ENCODE measurements around the gene ADI1.
A peak's percentile ranks its signal among the peaks of the same experiment; 100 is the strongest.
"Not testable (repeated sequence)": the region's sequence is repeated elsewhere in the genome, so short reads cannot be mapped to it uniquely, and the experiment has no call there.

ADI1 gene

DNA sequence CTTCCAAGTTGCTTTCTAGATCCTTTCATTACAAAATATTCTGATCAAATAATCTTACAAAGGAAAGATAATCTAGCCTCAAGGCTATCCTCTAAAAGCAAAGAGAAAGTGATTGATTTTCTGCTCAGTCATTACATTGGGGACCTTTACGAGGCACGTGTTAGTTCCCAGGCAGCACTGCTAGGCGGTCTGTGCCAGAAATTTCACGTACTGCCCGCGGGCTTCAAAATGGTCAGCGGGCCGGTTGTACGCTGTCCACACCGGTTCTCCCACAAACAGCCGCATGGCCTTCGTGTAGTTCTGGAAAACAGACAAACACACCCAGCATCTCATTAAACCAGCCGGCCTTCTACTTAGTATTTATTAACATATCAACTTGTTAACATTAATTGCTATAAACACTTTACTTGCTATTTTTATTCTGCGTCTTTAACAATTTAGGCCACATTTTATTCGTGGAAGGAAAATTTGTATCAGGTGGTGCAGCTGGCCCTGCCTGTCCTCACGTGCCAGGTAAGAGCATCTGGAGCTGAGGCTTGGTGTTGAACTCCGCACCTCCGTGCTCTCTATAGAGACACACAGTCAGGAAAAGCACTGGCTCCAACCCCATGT is 20.4 kb downstream of the ADI1 start:
- no peak for DNase-seq (ENCODE audit: low read depth in 1 of 2, low spot score in 1 of 2)
- Histone ChIP-seq H3K4me3 (replicated peaks; ENCODE audit: insufficient read depth, low read length) (no peak overlapping the region), H3K27me3 (ENCODE audit: insufficient read depth, poor library complexity, severe bottlenecking) (no peaks in the 10 kb centered on the region), H3K27ac (replicated peaks) (no peak overlapping the region)
- no peak for TF ChIP-seq GABPA (IDR thresholded peaks at IDR 0.05; ENCODE audit: low read depth)
- no peak for TF ChIP-seq SPI1 (IDR thresholded peaks at IDR 0.05; ENCODE audit: borderline replicate concordance, low read depth)
- TF ChIP-seq, protein P1, sequence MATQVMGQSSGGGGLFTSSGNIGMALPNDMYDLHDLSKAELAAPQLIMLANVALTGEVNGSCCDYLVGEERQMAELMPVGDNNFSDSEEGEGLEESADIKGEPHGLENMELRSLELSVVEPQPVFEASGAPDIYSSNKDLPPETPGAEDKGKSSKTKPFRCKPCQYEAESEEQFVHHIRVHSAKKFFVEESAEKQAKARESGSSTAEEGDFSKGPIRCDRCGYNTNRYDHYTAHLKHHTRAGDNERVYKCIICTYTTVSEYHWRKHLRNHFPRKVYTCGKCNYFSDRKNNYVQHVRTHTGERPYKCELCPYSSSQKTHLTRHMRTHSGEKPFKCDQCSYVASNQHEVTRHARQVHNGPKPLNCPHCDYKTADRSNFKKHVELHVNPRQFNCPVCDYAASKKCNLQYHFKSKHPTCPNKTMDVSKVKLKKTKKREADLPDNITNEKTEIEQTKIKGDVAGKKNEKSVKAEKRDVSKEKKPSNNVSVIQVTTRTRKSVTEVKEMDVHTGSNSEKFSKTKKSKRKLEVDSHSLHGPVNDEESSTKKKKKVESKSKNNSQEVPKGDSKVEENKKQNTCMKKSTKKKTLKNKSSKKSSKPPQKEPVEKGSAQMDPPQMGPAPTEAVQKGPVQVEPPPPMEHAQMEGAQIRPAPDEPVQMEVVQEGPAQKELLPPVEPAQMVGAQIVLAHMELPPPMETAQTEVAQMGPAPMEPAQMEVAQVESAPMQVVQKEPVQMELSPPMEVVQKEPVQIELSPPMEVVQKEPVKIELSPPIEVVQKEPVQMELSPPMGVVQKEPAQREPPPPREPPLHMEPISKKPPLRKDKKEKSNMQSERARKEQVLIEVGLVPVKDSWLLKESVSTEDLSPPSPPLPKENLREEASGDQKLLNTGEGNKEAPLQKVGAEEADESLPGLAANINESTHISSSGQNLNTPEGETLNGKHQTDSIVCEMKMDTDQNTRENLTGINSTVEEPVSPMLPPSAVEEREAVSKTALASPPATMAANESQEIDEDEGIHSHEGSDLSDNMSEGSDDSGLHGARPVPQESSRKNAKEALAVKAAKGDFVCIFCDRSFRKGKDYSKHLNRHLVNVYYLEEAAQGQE (IDR thresholded peaks at IDR 0.05; ENCODE audit: insufficient replicate concordance, low read depth) = no peak
- TF ChIP-seq POLR2AphosphoS5 (IDR thresholded peaks at IDR 0.05; ENCODE audit: low read depth) = no peak
- TF ChIP-seq, protein P2, sequence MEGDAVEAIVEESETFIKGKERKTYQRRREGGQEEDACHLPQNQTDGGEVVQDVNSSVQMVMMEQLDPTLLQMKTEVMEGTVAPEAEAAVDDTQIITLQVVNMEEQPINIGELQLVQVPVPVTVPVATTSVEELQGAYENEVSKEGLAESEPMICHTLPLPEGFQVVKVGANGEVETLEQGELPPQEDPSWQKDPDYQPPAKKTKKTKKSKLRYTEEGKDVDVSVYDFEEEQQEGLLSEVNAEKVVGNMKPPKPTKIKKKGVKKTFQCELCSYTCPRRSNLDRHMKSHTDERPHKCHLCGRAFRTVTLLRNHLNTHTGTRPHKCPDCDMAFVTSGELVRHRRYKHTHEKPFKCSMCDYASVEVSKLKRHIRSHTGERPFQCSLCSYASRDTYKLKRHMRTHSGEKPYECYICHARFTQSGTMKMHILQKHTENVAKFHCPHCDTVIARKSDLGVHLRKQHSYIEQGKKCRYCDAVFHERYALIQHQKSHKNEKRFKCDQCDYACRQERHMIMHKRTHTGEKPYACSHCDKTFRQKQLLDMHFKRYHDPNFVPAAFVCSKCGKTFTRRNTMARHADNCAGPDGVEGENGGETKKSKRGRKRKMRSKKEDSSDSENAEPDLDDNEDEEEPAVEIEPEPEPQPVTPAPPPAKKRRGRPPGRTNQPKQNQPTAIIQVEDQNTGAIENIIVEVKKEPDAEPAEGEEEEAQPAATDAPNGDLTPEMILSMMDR (IDR thresholded peaks at IDR 0.05; ENCODE audit: insufficient read depth, low read length) = no peak

DNA sequence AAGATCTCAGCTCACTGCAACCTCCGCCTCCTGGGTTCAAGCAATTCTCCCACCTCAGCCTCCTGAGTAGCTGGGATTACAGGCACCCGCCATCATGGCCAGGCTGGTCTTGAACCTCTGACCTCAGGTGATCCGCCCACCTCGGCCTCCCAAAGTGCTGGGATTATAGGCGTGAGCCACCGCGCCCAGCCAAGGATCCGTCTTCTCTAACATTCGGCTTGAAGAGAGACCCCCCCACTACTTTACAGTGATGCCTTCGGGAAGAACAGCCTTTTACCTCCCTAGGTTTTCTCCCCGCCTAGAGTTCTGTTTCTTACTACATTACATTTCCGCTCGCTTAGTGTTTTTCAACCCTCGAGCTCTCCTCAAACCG is 22.6 kb downstream of the ADI1 start:
- not testable (repeated sequence) for H3K27ac ChIP-seq (replicated peaks); H3K4me3 ChIP-seq (replicated peaks; ENCODE audit: insufficient read depth, low read length); DNase-seq (ENCODE audit: low read depth in 1 of 2, low spot score in 1 of 2); H3K27me3 ChIP-seq (ENCODE audit: insufficient read depth, poor library complexity, severe bottlenecking)

DNA sequence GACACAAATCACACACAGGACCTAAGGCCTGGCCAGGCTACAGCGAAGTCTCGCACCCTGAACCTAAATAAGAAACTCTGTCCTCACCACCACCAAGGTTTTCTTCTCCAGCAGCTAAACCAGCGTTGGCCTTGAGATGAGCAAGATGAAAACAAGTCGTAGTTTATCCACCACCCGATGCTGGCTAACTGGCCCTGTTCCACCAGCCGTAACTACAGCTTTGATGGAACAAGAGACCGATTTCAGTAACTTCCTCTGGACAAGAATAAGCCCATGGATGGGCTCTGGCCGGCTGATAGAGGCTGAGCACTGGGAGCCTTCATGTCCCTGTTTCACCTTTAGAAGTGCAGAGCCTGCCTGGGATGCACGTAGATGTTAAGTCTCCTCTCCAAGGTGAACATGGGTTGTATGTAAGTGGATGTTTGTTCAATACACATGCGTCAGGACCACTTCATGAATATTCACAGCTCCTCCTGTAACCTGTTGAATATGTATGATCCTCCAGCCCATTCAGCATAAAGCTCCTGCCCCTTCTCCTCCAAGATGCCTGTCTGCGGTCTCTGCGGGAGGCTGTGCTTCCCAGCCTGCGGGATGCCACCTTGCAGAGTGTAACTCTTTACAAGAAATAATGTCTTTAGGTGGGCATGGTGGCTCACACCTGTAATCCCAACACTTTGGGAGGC is 24.2 kb downstream of the ADI1 start:
- Histone ChIP-seq H3K27me3 (ENCODE audit: insufficient read depth, poor library complexity, severe bottlenecking) (no peaks in the 10 kb centered on the region), H3K4me3 (replicated peaks; ENCODE audit: insufficient read depth, low read length) (no peak overlapping the region), H3K27ac (replicated peaks) (no peak overlapping the region)
- TF ChIP-seq, protein P1 (IDR thresholded peaks at IDR 0.05; ENCODE audit: insufficient replicate concordance, low read depth) = no peak
- TF ChIP-seq SPI1 (IDR thresholded peaks at IDR 0.05; ENCODE audit: borderline replicate concordance, low read depth) (no peak), GABPA (IDR thresholded peaks at IDR 0.05; ENCODE audit: low read depth) (no peak), POLR2AphosphoS5 (IDR thresholded peaks at IDR 0.05; ENCODE audit: low read depth) (0 out of 2 replicates have a peak, but pooled peaks have one; percentile 17)
- no peak for DNase-seq (ENCODE audit: low read depth in 1 of 2, low spot score in 1 of 2)

DNA sequence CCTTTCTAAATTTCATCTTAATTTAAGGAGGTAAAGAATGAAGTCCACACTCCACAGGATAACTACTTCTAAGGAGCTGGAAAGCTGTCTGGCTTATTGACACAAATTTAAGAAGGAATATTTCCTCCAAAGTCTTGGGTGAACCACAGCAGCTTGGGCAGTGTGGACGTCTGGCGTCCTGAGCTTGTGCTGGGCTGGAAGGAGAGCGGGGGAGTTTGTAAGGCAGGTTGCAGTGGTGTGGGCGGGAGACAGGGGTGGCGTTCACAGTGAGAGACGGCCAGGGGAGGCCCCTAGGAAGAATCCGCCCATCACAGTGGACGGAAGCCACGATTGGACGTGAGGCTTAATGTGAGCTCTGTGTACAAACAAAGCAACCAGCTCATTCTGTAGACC is 25.7 kb downstream of the ADI1 start:
- TF ChIP-seq GABPA (IDR thresholded peaks at IDR 0.05; ENCODE audit: low read depth) (no peak), SPI1 (IDR thresholded peaks at IDR 0.05; ENCODE audit: borderline replicate concordance, low read depth) (no peak), POLR2AphosphoS5 (IDR thresholded peaks at IDR 0.05; ENCODE audit: low read depth) (no peak)
- TF ChIP-seq, protein P2 (IDR thresholded peaks at IDR 0.05; ENCODE audit: insufficient read depth, low read length) = no peak
- TF ChIP-seq, protein P1 (IDR thresholded peaks at IDR 0.05; ENCODE audit: insufficient replicate concordance, low read depth) = no peak
- Histone ChIP-seq H3K27me3 (ENCODE audit: insufficient read depth, poor library complexity, severe bottlenecking) (no peaks in the 10 kb centered on the region), H3K4me3 (replicated peaks; ENCODE audit: insufficient read depth, low read length) (no peak overlapping the region), H3K27ac (replicated peaks) (no peak overlapping the region)
- no peak for DNase-seq (ENCODE audit: low read depth in 1 of 2, low spot score in 1 of 2)

Measured in HL-60 (cell line).